Measurements from ENCODE around the gene CA10. TPM values are rescaled to one million over a fixed set of nuclear protein-coding genes. Genes with fewer than 3 reads are reported as not detected.

The CA10 gene
- total RNA-seq, 1 donor from 2014 or later = 0.20 TPM

DNA sequence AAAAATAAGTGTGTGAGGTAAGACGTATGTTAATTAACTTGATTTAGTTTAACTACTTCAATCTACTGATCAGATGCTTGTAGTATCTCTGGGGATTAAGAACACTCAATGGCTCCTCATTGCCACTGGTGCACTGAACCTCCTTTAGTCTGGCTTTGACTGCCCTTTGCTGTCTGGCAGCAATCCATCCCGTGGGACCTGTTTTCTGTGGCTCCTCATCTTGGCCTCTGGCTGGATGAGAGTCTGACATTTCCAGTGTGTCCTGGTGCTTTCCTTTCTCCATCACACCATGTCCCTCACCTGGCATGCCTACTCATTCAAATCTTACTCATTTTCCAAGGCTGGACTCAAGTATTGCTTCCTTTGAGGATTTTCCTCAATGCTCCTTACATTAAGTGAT lies 212.2 kb downstream of the CA10 start:
- Mint-ChIP-seq H3K4me1 (no peaks in the 10 kb centered on the region), H3K9me3 (no peaks in the 10 kb centered on the region), H3K36me3 (no peaks in the 10 kb centered on the region), H3K27me3 (ENCODE audit: low read depth) (peaks cover 10% of the 10 kb centered on the region), H3K27ac (no peak overlapping the region), H3K4me3 (no peak overlapping the region)
- TF ChIP-seq, protein P1, sequence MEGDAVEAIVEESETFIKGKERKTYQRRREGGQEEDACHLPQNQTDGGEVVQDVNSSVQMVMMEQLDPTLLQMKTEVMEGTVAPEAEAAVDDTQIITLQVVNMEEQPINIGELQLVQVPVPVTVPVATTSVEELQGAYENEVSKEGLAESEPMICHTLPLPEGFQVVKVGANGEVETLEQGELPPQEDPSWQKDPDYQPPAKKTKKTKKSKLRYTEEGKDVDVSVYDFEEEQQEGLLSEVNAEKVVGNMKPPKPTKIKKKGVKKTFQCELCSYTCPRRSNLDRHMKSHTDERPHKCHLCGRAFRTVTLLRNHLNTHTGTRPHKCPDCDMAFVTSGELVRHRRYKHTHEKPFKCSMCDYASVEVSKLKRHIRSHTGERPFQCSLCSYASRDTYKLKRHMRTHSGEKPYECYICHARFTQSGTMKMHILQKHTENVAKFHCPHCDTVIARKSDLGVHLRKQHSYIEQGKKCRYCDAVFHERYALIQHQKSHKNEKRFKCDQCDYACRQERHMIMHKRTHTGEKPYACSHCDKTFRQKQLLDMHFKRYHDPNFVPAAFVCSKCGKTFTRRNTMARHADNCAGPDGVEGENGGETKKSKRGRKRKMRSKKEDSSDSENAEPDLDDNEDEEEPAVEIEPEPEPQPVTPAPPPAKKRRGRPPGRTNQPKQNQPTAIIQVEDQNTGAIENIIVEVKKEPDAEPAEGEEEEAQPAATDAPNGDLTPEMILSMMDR (IDR thresholded peaks at IDR 0.05; ENCODE audit: unreplicated experiment) = no peak
- DNase-seq (ENCODE audit: low spot score in 2 of 2, unreplicated experiment in 2 of 2) = no peak

DNA sequence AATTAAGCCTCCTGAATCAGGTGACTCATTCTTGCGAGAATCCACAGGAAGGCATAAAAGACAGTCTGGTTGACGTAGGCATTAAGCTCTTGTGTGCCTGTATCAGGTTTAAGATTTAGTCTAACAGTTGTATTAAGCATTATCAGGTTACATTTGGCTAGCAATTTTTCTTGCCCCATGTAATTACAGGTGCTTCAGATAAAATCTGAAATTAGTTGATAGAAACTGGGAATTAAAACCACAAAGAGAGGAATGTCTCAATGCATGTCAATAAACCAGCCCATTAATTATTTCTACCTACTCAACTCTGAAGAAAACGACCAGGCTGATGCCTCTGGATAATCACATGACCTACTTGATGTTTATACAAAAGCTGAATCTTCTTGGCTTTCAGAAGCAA lies 217.2 kb downstream of the CA10 start:
- Mint-ChIP-seq H3K9me3 (no peaks in the 10 kb centered on the region), H3K27ac (no peak overlapping the region), H3K27me3 (ENCODE audit: low read depth) (peaks cover 4% of the 10 kb centered on the region), H3K4me1 (peaks cover 2% of the 10 kb centered on the region), H3K4me3 (no peak overlapping the region), H3K36me3 (no peaks in the 10 kb centered on the region)
- no peak for DNase-seq (ENCODE audit: low spot score in 2 of 2, unreplicated experiment in 2 of 2)
- TF ChIP-seq, protein P1 (IDR thresholded peaks at IDR 0.05; ENCODE audit: unreplicated experiment) = no peak

DNA sequence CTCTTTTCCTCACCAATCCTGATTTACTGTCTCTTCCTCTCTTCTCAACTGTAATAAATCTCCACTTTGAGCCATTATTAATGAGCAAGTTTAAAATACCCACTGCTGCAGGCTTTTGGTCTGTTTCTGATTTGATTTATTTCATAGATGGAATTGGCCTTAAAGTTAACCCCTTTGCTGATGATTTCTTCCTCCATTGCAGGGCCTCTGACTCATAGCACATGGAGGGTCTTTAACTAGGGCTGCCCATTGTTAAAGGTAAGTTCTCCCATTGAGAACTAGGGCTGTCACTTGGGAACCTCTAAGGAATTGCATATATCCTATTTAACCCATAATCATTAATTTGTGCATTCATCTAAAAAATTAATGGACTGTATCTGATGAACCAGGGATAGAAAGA lies 221.2 kb downstream of the CA10 start:
- DNase-seq (ENCODE audit: low spot score in 2 of 2, unreplicated experiment in 2 of 2) = no peak
- no peak overlapping the region for H3K4me3 Mint-ChIP-seq
- H3K4me1 Mint-ChIP-seq = peaks cover 2% of the 10 kb centered on the region
- H3K27me3 Mint-ChIP-seq (ENCODE audit: low read depth) = peaks cover 4% of the 10 kb centered on the region
- TF ChIP-seq, protein P1 (IDR thresholded peaks at IDR 0.05; ENCODE audit: unreplicated experiment) = no peak
- no peak overlapping the region for H3K27ac Mint-ChIP-seq
- no peaks in the 10 kb centered on the region for H3K9me3 Mint-ChIP-seq
- H3K36me3 Mint-ChIP-seq = no peaks in the 10 kb centered on the region

DNA sequence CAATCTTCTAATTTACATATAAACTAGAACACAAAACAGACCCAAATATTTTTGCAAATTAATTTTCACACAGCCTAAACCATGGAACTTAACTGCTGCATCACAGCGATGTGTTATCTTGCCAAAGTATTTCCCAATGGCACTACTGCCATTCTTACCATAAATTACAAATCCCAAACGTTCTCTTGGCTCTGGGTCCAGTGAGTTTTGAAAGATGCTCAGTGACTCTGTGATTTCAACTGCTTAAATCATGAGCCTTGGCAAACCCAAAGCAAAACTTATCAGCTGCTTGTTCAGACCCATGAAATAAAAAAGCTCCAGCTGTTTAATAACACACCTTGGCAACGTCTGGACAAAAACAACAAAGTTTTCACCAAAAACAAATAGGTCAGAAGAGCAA lies 223.0 kb downstream of the CA10 start:
- Mint-ChIP-seq H3K27me3 (ENCODE audit: low read depth) (peaks cover 4% of the 10 kb centered on the region), H3K36me3 (no peaks in the 10 kb centered on the region), H3K4me1 (peaks cover 2% of the 10 kb centered on the region), H3K9me3 (no peaks in the 10 kb centered on the region), H3K27ac (no peak overlapping the region), H3K4me3 (no peak overlapping the region)
- DNase-seq (ENCODE audit: low spot score in 2 of 2, unreplicated experiment in 2 of 2) = no peak
- TF ChIP-seq, protein P1 (IDR thresholded peaks at IDR 0.05; ENCODE audit: unreplicated experiment) = no peak

DNA sequence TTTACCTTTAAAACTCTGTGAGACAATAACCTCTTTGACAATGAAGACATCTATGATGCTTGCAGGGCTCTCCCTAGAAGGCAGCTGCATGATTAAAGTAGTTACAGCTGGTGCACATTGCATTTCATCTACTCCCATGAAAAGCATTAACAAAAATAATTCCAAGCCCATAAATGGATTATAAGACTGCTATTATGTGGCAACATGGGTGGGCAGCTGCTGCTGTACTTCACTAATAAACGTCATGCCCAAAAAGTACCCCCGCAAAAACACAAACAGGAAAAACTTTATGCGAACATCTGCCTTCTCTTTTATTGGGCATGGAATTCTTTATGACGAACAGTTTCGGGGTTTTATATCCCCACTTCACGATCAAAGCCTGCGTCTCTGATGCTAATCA lies 224.9 kb downstream of the CA10 start:
- H3K4me3 Mint-ChIP-seq = no peak overlapping the region
- no peak overlapping the region for H3K27ac Mint-ChIP-seq
- no peaks in the 10 kb centered on the region for H3K9me3 Mint-ChIP-seq
- TF ChIP-seq, protein P1 (IDR thresholded peaks at IDR 0.05; ENCODE audit: unreplicated experiment) = no peak
- no peak for DNase-seq (ENCODE audit: low spot score in 2 of 2, unreplicated experiment in 2 of 2)
- H3K27me3 Mint-ChIP-seq (ENCODE audit: low read depth) = peaks cover 5% of the 10 kb centered on the region
- H3K36me3 Mint-ChIP-seq = no peaks in the 10 kb centered on the region
- H3K4me1 Mint-ChIP-seq = peaks cover 2% of the 10 kb centered on the region

DNA sequence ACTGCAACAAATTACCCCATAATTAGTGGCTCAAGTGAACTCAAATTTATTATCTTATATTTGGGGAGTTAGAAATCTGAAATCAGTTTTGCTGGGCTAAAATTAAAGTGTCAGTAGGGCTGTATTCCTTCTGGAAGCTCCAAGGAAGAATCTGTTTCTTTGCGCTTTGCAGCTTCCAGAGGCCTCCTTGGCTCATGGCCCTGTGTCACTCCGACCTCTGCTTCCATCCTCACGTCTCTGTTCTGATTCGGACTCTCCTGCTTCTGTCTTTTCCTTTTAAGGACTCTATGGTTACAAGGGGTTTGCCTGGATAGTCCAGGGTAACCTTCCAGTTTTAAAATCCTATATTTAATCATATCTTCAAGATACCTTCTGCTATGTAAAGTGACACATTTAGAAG lies 232.1 kb downstream of the CA10 start:
- Mint-ChIP-seq H3K4me3 (no peak overlapping the region), H3K9me3 (no peaks in the 10 kb centered on the region), H3K4me1 (no peaks in the 10 kb centered on the region), H3K27ac (no peak overlapping the region), H3K36me3 (no peaks in the 10 kb centered on the region), H3K27me3 (ENCODE audit: low read depth) (peaks cover 30% of the 10 kb centered on the region)
- TF ChIP-seq, protein P1 (IDR thresholded peaks at IDR 0.05; ENCODE audit: unreplicated experiment) = no peak
- DNase-seq (ENCODE audit: low spot score in 2 of 2, unreplicated experiment in 2 of 2) = no peak

All from mesothelial cell of epicardium (in vitro differentiated cells).